ENCODE results near the gene PLIN1.
"Not testable (repeated sequence)": the region's sequence is repeated elsewhere in the genome, so short reads cannot be mapped to it uniquely, and the experiment has no call there.

Gene PLIN1

GRCh38 chr15:89690276-89691218, 11.4 kb upstream of the PLIN1 start, which contains the start of the genes PEX11A and WDR93 (continued):
- TF ChIP-seq GLIS2 (tag by site-specific recombination; IDR thresholded peaks at IDR 0.05) (peak; percentile 51; the same call in 1 of the 2 replicates), SP3 (tag by site-specific recombination; IDR thresholded peaks at IDR 0.05) (peak; percentile 82; the same call in 1 of the 2 replicates), ZNF561 (tag by site-specific recombination; IDR thresholded peaks at IDR 0.05; ENCODE audit: borderline replicate concordance) (0 out of 2 replicates have a peak, but pooled peaks have one; percentile 61), ZNF10 (tag by site-specific recombination; IDR thresholded peaks at IDR 0.05) (peak; percentile 65; the same call in 1 of the 2 replicates), PATZ1 (tag by site-specific recombination; IDR thresholded peaks at IDR 0.05) (peak; percentile 92), ZNF114 (tag by site-specific recombination; IDR thresholded peaks at IDR 0.05) (no peak), ZNF501 (tag by site-specific recombination; IDR thresholded peaks at IDR 0.05) (peak; percentile 77), ZNF580 (tag by site-specific recombination; IDR thresholded peaks at IDR 0.05) (0 out of 2 replicates have a peak, but pooled peaks have one; percentile 40), OSR2 (tag by site-specific recombination; IDR thresholded peaks at IDR 0.05) (peak; percentile 22; the same call in 1 of the 2 replicates), ZNF530 (tag by site-specific recombination; IDR thresholded peaks at IDR 0.05; ENCODE audit: low read depth) (no peak), HOXA7 (CRISPR knock-in tag; IDR thresholded peaks at IDR 0.05; ENCODE audit: borderline replicate concordance) (no peak)

GRCh38 chr15:89689930-89690275, 10.7 kb upstream of the PLIN1 start:
- H3K36me3 ChIP-seq (ENCODE audit: control insufficient read depth in 2 of 2, insufficient read depth in 1 of 2, low read length in 2 of 2) = peaks cover 2 to 11% of the 10 kb centered on the region in 2 experiments; a peak in 2 of 3 replicates
- POLR2A ChIA-PET = interaction anchor here (1.1 kb wide), 1 partner anchor 8 kb away, joined by 3 read pairs; no protein-coding TSS in a partner anchor
- not testable (repeated sequence) for H3K9me3 ChIP-seq (ENCODE audit: control insufficient read depth, insufficient read depth, low read depth, low read length); H3K4me1 ChIP-seq (ENCODE audit: control insufficient read depth, insufficient read depth, low read length)
- peak overlapping the region; percentile 91 for H3K4me3 ChIP-seq (ENCODE audit: low read depth, low read length)
- CTCF ChIA-PET = interaction anchor here (0.5 to 1.6 kb wide), 3 partner anchors 17 to 398 kb away, joined by 3 to 10 read pairs (median 7); no protein-coding TSS in a partner anchor
- H3K27ac ChIP-seq (ENCODE audit: extremely low read depth, low read depth, low read length) = peak overlapping the region; percentile 58; the same call in 1 of the 2 replicates

GRCh38 chr15:89686522-89686921, 7.4 kb upstream of the PLIN1 start:
- H3K4me1 ChIP-seq (ENCODE audit: control insufficient read depth, insufficient read depth, low read length) = no peaks in the 10 kb centered on the region
- H3K36me3 ChIP-seq (ENCODE audit: control insufficient read depth in 2 of 2, insufficient read depth in 1 of 2, low read length in 2 of 2) = peaks cover 15 to 35% of the 10 kb centered on the region in 2 experiments
- ChIA-PET CTCF (interaction anchor here (2.3 kb wide), 1 partner anchor 13 kb away, joined by 10 read pairs; no protein-coding TSS in a partner anchor), POLR2A (interaction anchor here (0.6 kb wide), 2 partner anchors 9 to 117 kb away, joined by 4 read pairs; no protein-coding TSS in a partner anchor)
- H3K9me3 ChIP-seq (ENCODE audit: control insufficient read depth, insufficient read depth, low read depth, low read length) = no peaks in the 10 kb centered on the region
- no peak overlapping the region for H3K27ac ChIP-seq (ENCODE audit: extremely low read depth, low read depth, low read length)
- H3K4me3 ChIP-seq (ENCODE audit: low read depth, low read length) = no peak overlapping the region
- TF ChIP-seq ZNF560 (tag by site-specific recombination; IDR thresholded peaks at IDR 0.05; ENCODE audit: borderline replicate concordance) (no peak), REST (tag by site-specific recombination; IDR thresholded peaks at IDR 0.05) (no peak), MZF1 (tag by site-specific recombination; IDR thresholded peaks at IDR 0.05; ENCODE audit: borderline replicate concordance) (no peak), ZNF585B (tag by site-specific recombination; IDR thresholded peaks at IDR 0.05) (no peak), ZNF473 (tag by site-specific recombination; IDR thresholded peaks at IDR 0.05) (no peak), ZSCAN18 (tag by site-specific recombination; IDR thresholded peaks at IDR 0.05) (no peak), ZNF202 (tag by site-specific recombination; IDR thresholded peaks at IDR 0.05; ENCODE audit: borderline replicate concordance) (no peak), ZNF510 (tag by site-specific recombination; IDR thresholded peaks at IDR 0.05; ENCODE audit: insufficient replicate concordance) (no peak), ZNF391 (tag by site-specific recombination; IDR thresholded peaks at IDR 0.05; ENCODE audit: borderline replicate concordance, low read depth) (no peak), ZNF514 (tag by site-specific recombination; IDR thresholded peaks at IDR 0.05) (no peak), ZNF664 (tag by site-specific recombination; IDR thresholded peaks at IDR 0.05) (no peak), ZNF791 (tag by site-specific recombination; IDR thresholded peaks at IDR 0.05) (no peak)
